Hypothalamus (tissue), 51 donors: ENCODE measurements around the gene TLR1.
"Not testable (repeated sequence)": the region's sequence is repeated elsewhere in the genome, so short reads cannot be mapped to it uniquely, and the experiment has no call there.

Source experiments
- DNase-seq, 51 donors: peaks; one replicate each; lab custom pipeline; 2025; lab: John Stamatoyannopoulos, UW

Gene TLR1

GRCh38 chr4:38777925-38778324 is 26.7 kb downstream of the TLR1 start:
- not testable (repeated sequence) for DNase-seq

GRCh38 chr4:38775326-38775725 is 29.3 kb downstream of the TLR1 start:
- DNase-seq: no peak

GRCh38 chr4:38774181-38774955 is 30.2 kb downstream of the TLR1 start:
- DNase-seq: no peak

- DNase-seq: not testable (repeated sequence)
These were observed 34.3 kb downstream of the TLR1 start for GRCh38 chr4:38770281-38770680.

GRCh38 chr4:38769857-38770256 is 34.7 kb downstream of the TLR1 start:
- no peak for DNase-seq

GRCh38 chr4:38769441-38769840 is 35.1 kb downstream of the TLR1 start:
- no peak for DNase-seq

- DNase-seq: no peak
These were observed 35.6 kb downstream of the TLR1 start for GRCh38 chr4:38768968-38769394.

- not testable (repeated sequence) for DNase-seq
These were observed 37.7 kb downstream of the TLR1 start for GRCh38 chr4:38766940-38767339.

- DNase-seq: no peak
These were observed 39.2 kb downstream of the TLR1 start for GRCh38 chr4:38765382-38765781.

GRCh38 chr4:38764277-38764676 is 40.3 kb downstream of the TLR1 start:
- DNase-seq: no peak

GRCh38 chr4:38762560-38762959 is 42.0 kb downstream of the TLR1 start:
- DNase-seq: no peak

- DNase-seq: no peak
These were observed 44.8 kb downstream of the TLR1 start for GRCh38 chr4:38759790-38760122.

GRCh38 chr4:38759113-38759789 is 45.3 kb downstream of the TLR1 start:
- peak in 49 of 51 donors; percentile 7 to 93 (median 77) for DNase-seq

- no peak for DNase-seq
These were observed 46.5 kb downstream of the TLR1 start for GRCh38 chr4:38757945-38758600.

GRCh38 chr4:38752941-38753806 is 51.4 kb downstream of the TLR1 start:
- DNase-seq: peak in 20 of 51 donors; percentile 3 to 50 (median 18)

- no peak for DNase-seq
These were observed 52.1 kb downstream of the TLR1 start for GRCh38 chr4:38752372-38752940.

GRCh38 chr4:38751341-38752010 is 53.1 kb downstream of the TLR1 start:
- no peak for DNase-seq

- DNase-seq: no peak
These were observed 55.3 kb downstream of the TLR1 start for GRCh38 chr4:38749336-38749735.

GRCh38 chr4:38747629-38748028 is 57.0 kb downstream of the TLR1 start:
- no peak for DNase-seq
